T-cell (primary cell): ENCODE data around the gene SLC1A5. TPM values are rescaled to one million over a fixed set of nuclear protein-coding genes. Genes with fewer than 3 reads are reported as not detected.

Experiments
- ATAC-seq, 4 experiments: fragments of 200-7000 bp in 3 of 4; fragments of 150-1000 bp in 1 of 4; cut with Tn5 transposase; replicated peaks in 1 of 4; 1 replicate in 3 of 4; 2 replicates in 1 of 4; pipeline ENCODE4 v1.10.0; 2021; ENCODE audit warnings: moderate library complexity in 3 of 4, mild to moderate bottlenecking in 2 of 4, moderate number of reproducible peaks in 1 of 4
- CTCF ChIA-PET, 2 donors: fragments of 300-600 bp; sonication (Branson Sonifier 250); formaldehyde crosslinking; loops; one replicate each; lab custom pipeline; 2022; ENCODE audit warnings: antibody characterized with exemption in 2 of 2; lab: Charles Lee
- POLR2A ChIA-PET, 2 donors: fragments of 300-600 bp; sonication (Branson Sonifier 250); formaldehyde crosslinking; loops; one replicate each; lab custom pipeline; 2022; ENCODE audit warnings: antibody characterized with exemption in 2 of 2; lab: Charles Lee
- DNase-seq, 35 experiments: peaks; one replicate each; pipeline versions ENCODE4 v3.0.0 to v3.0.0-alpha.2; 2013 to 2023
- H3K27ac ChIP-seq: one replicate; pipeline ENCODE4 v1.5.1; 2013; ENCODE audit warnings: low read length
- H3K27me3 ChIP-seq, 2 experiments: replicated peaks in 1 of 2; 1 replicate in 1 of 2; 2 replicates in 1 of 2; pipeline versions ENCODE4 v1.6.1 to v1.7.0; 2013; ENCODE audit warnings: low read length in 1 of 2, mixed read lengths in 1 of 2; ENCODE audit not compliant: control insufficient read depth in 2 of 2, insufficient read depth in 2 of 2; ENCODE audit errors: extremely low read depth in 1 of 2
- H3K36me3 ChIP-seq, 2 donors: 1 replicate in 1 of 2; 2 replicates in 1 of 2; pipeline versions ENCODE4 v1.6.1 to v1.7.0; 2013; ENCODE audit warnings: low read length in 1 of 2; ENCODE audit not compliant: control insufficient read depth in 2 of 2, insufficient read depth in 1 of 2; ENCODE audit errors: extremely low read depth in 1 of 2
- H3K4me1 ChIP-seq, 2 experiments: 1 replicate in 1 of 2; 2 replicates in 1 of 2; pipeline versions ENCODE4 v1.6.1 to v1.7.0; 2013; ENCODE audit warnings: low read length in 2 of 2, mixed read lengths in 1 of 2; ENCODE audit not compliant: insufficient read depth in 2 of 2, control insufficient read depth in 1 of 2; ENCODE audit errors: extremely low read depth in 1 of 2
- H3K4me3 ChIP-seq, 2 donors: 1 replicate in 1 of 2; 2 replicates in 1 of 2; pipeline versions ENCODE4 v1.5.1 to v1.7.0; 2013; ENCODE audit warnings: mild to moderate bottlenecking in 2 of 2, low read length in 1 of 2, moderate library complexity in 1 of 2; ENCODE audit not compliant: control insufficient read depth in 1 of 2; ENCODE audit errors: extremely low read depth in 1 of 2
- H3K9me3 ChIP-seq: 2 replicates; pipeline ENCODE4 v1.7.0; 2013
- H3K27ac Mint-ChIP-seq, 2 donors: one replicate each; pipeline ENCODE4 v1.8.0; 2020 to 2021; ENCODE audit warnings: mild to moderate bottlenecking in 2 of 2, mixed read lengths in 2 of 2
- H3K27me3 Mint-ChIP-seq, 2 donors: one replicate each; pipeline ENCODE4 v1.8.0; 2021 to 2022; ENCODE audit warnings: mixed read lengths in 2 of 2
- H3K36me3 Mint-ChIP-seq: one replicate; pipeline ENCODE4 v1.8.0; 2021; ENCODE audit warnings: mixed read lengths
- H3K4me1 Mint-ChIP-seq, 3 donors: one replicate each; pipeline ENCODE4 v1.8.0; 2020 to 2022; ENCODE audit warnings: mixed read lengths in 3 of 3, mild to moderate bottlenecking in 1 of 3
- H3K4me3 Mint-ChIP-seq, 3 donors: one replicate each; pipeline ENCODE4 v1.8.0; 2020 to 2022; ENCODE audit warnings: mild to moderate bottlenecking in 3 of 3, mixed read lengths in 3 of 3, moderate library complexity in 3 of 3
- H3K9me3 Mint-ChIP-seq, 3 donors: one replicate each; pipeline ENCODE4 v1.8.0; 2020 to 2022; ENCODE audit warnings: mixed read lengths in 3 of 3
- WGBS: methylation state at CpG from one replicate; pipeline ENCODE4 v1.1.5; 2013; ENCODE audit warnings: missing lambda C conversion rate; ENCODE audit not compliant: insufficient coverage; 5-methylcytosine and 5-hydroxymethylcytosine counted together
- total RNA-seq, 35 experiments: library from RNA in 6 of 35; stranded (reverse) in 6 of 35; fragments of 120-200 nt in 1 of 35; gene quantifications; one replicate each; pipeline versions ENCODE4 v1.2.1 to v1.2.4 and lab custom pipeline; 2013 to 2026

The SLC1A5 gene
- total RNA-seq, 5 donors from 2014 or later (not counting 1 experiment from before 2014, with no cell fraction given), result 7.6 to 50.5 (median 47.7) TPM

GRCh38 chr19:46727757-46728156, 60.6 kb downstream of the SLC1A5 start:
- Histone ChIP-seq H3K27ac (no peak overlapping the region), H3K4me3 (no peak overlapping the region), H3K4me1 (peaks cover 1 to 23% of the 10 kb centered on the region in 2 experiments), H3K27me3 (no peaks in the 10 kb centered on the region), H3K9me3 (no peaks in the 10 kb centered on the region), H3K36me3 (peaks cover 23 to 98% of the 10 kb centered on the region in 2 donors)
- Mint-ChIP-seq H3K36me3 (peaks cover 33% of the 10 kb centered on the region), H3K27me3 (no peaks in the 10 kb centered on the region), H3K27ac (no peak overlapping the region), H3K4me1 (peaks cover 9 to 23% (median 21%) of the 10 kb centered on the region in 3 donors), H3K9me3 (no peaks in the 10 kb centered on the region), H3K4me3 (no peak overlapping the region)
- ChIA-PET POLR2A (interaction anchor here (0.6 kb wide), 2 partner anchors 14 to 130 kb away, joined by 3 to 4 read pairs; no protein-coding TSS in a partner anchor), CTCF (interaction anchor here (0.5 to 3.5 kb wide), 7 partner anchors 9 to 24 kb away, joined by 4 to 23 read pairs (median 10); partner anchors contain the start of gene PRKD2 (in 1 of the 2))
- DNase-seq, result no peak
- 98% methylated on average over 11 of the region's 11 CpGs for WGBS
- no peak for ATAC-seq

DNA sequence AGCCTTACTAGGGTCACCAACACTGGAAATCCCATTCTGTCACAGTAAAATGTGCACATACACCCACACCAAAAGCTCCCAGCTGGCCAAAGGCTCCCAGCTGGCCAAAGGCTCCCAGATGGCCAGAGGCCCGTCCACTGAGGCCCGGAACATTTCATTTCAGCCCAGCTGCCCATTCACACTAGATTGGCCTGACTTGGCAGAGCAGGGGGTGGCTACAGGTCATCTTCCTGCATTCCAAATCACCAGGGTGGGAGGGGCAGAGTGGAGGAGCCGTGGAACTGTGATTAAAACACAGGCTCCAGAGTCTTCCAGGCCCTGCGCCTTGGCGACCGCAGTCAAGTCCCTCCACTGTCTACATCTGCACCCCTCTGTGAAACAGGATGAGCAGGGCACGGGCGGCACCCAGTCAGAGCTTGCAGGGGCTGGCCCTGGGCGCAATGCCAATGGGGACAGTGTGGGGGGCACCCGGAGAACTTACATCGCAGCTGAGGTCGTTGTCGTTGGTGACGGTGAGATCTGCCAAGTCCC, 61.4 kb downstream of the SLC1A5 start:
- Mint-ChIP-seq H3K4me3 (no peak overlapping the region), H3K27ac (no peak overlapping the region)
- POLR2A ChIA-PET, result interaction anchor here in 1 of 2 donors (0.6 kb wide), 1 partner anchor 18 kb away, joined by 3 read pairs; no protein-coding TSS in a partner anchor

GRCh38 chr19:46726551-46726950, 61.8 kb downstream of the SLC1A5 start:
- no peaks in the 10 kb centered on the region for H3K27me3 ChIP-seq
- ATAC-seq (no peak), DNase-seq (no peak)
- H3K4me1 ChIP-seq, result peaks cover 4 to 35% of the 10 kb centered on the region in 2 experiments
- no peaks in the 10 kb centered on the region for H3K9me3 ChIP-seq
- ChIA-PET CTCF (no interaction called here), POLR2A (no interaction called here)
- H3K4me3 Mint-ChIP-seq, result no peak overlapping the region
- H3K4me3 ChIP-seq, result no peak overlapping the region
- no peak overlapping the region for H3K27ac ChIP-seq
- H3K36me3 Mint-ChIP-seq, result peaks cover 32% of the 10 kb centered on the region
- peaks cover 11 to 24% (median 17%) of the 10 kb centered on the region in 3 donors for H3K4me1 Mint-ChIP-seq
- H3K27me3 Mint-ChIP-seq, result no peaks in the 10 kb centered on the region
- no peaks in the 10 kb centered on the region for H3K9me3 Mint-ChIP-seq
- H3K36me3 ChIP-seq, result peaks cover 33 to 98% of the 10 kb centered on the region in 2 donors
- 97% methylated on average over 10 of the region's 10 CpGs for WGBS
- H3K27ac Mint-ChIP-seq, result no peak overlapping the region

More for the DNA sequence above, 61.4 kb downstream of the SLC1A5 start:
- DNase-seq (no peak), ATAC-seq (no peak)
- Histone ChIP-seq H3K9me3 (no peaks in the 10 kb centered on the region), H3K27me3 (no peaks in the 10 kb centered on the region), H3K27ac (no peak overlapping the region), H3K36me3 (peaks cover 29 to 98% of the 10 kb centered on the region in 2 donors), H3K4me1 (peaks cover 4 to 30% of the 10 kb centered on the region in 2 experiments), H3K4me3 (no peak overlapping the region)
- H3K9me3 Mint-ChIP-seq, result no peaks in the 10 kb centered on the region
- CTCF ChIA-PET, result interaction anchor here in 1 of 2 donors (0.6 kb wide), 1 partner anchor 15 kb away, joined by 6 read pairs; no protein-coding TSS in a partner anchor
- 96% methylated on average over 12 of the region's 14 CpGs for WGBS
- H3K4me1 Mint-ChIP-seq, result peaks cover 11 to 26% (median 21%) of the 10 kb centered on the region in 3 donors
- no peaks in the 10 kb centered on the region for H3K27me3 Mint-ChIP-seq
- H3K36me3 Mint-ChIP-seq, result peaks cover 34% of the 10 kb centered on the region

GRCh38 chr19:46725859-46726393, 62.5 kb downstream of the SLC1A5 start:
- Histone ChIP-seq H3K9me3 (no peaks in the 10 kb centered on the region), H3K36me3 (peaks cover 34 to 95% of the 10 kb centered on the region in 2 donors), H3K4me1 (peaks cover 4 to 36% of the 10 kb centered on the region in 2 experiments), H3K4me3 (no peak overlapping the region), H3K27me3 (no peaks in the 10 kb centered on the region), H3K27ac (no peak overlapping the region)
- ChIA-PET POLR2A (no interaction called here), CTCF (interaction anchor here in 1 of 2 donors (0.6 kb wide), 1 partner anchor 8 kb away, joined by 4 read pairs; no protein-coding TSS in a partner anchor)
- Mint-ChIP-seq H3K27ac (no peak overlapping the region), H3K27me3 (no peaks in the 10 kb centered on the region), H3K4me1 (peaks cover 10 to 28% (median 11%) of the 10 kb centered on the region in 3 donors), H3K36me3 (peaks cover 30% of the 10 kb centered on the region), H3K4me3 (no peak overlapping the region), H3K9me3 (no peaks in the 10 kb centered on the region)
- ATAC-seq (no peak), DNase-seq (no peak)
- 94% methylated on average over 8 of the region's 9 CpGs for WGBS

DNA sequence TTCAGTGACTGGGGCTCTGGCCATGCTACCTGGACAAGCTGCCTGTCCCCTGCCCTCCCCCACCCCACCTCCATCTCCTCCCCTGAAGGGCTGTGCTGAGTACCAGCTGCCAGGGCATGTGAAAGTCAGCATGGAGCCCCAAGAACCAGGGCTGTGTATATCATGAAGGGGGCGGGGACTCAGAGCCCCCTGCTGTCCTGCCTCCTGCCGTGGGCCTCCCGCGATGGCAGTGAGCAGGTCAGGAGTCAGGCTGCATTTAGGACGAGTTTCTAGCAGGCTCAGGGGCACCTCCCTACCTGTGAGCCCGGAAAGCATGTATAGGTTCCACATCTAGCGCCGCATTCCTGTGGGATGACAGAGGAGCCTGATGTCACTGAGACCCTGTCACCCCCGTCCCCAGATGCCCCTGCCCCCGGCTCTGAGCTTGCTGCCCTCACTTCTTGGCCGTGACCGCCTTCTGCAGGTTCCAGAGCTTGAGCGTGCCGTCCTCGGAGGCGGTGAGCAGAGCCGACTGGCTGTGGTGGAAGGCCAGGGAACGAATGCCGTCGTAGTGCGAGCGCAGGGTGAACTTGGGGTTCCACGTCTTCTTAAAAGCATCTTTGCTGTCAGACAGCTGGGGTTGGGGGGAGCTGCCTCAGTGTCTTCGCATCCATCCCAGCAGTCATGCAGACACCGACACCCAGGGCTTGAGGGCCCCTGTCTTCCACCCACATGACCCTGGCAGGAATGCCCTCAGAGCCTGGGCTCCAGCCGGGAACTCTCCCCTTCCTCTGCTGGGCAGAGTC, 63.2 kb downstream of the SLC1A5 start:
- no peaks in the 10 kb centered on the region for H3K9me3 ChIP-seq
- H3K4me1 ChIP-seq, result peaks cover 4 to 39% of the 10 kb centered on the region in 2 experiments
- DNase-seq, result no peak
- H3K27me3 ChIP-seq, result no peaks in the 10 kb centered on the region
- Mint-ChIP-seq H3K4me3 (no peak overlapping the region), H3K27me3 (no peaks in the 10 kb centered on the region), H3K27ac (no peak overlapping the region), H3K36me3 (peaks cover 30% of the 10 kb centered on the region), H3K9me3 (no peaks in the 10 kb centered on the region), H3K4me1 (peaks cover 10 to 32% (median 14%) of the 10 kb centered on the region in 3 donors)
- WGBS, result 95% methylated on average over 22 of the region's 26 CpGs
- ATAC-seq, result no peak
- no peak overlapping the region for H3K27ac ChIP-seq
- H3K4me3 ChIP-seq, result no peak overlapping the region
- ChIA-PET POLR2A (no interaction called here), CTCF (interaction anchor here (0.6 to 1.3 kb wide), 2 partner anchors 9 to 11 kb away, joined by 4 read pairs; no protein-coding TSS in a partner anchor)
- H3K36me3 ChIP-seq, result peaks cover 30 to 91% of the 10 kb centered on the region in 2 donors
